Measurements from ENCODE around the gene FERMT3. TPM values are rescaled to one million over a fixed set of nuclear protein-coding genes. Genes with fewer than 3 reads are reported as not detected.

The FERMT3 gene
- total RNA-seq, 6 donors from 2014 or later = 33.2 to 119 (median 89.3) TPM

- Histone ChIP-seq H3K27me3 (no peaks in the 10 kb centered on the region), H3K36me3 (peaks cover 60 to 99% (median 88%) of the 10 kb centered on the region in 4 donors), H3K4me1 (no peaks in the 10 kb centered on the region), H3K27ac (no peak overlapping the region), H3K4me3 (no peak overlapping the region), H3K9me3 (no peaks in the 10 kb centered on the region)
- no peak for DNase-seq
- 86 to 90% methylated on average over 2 of the region's 2 CpGs for WGBS, 2 donors
- ATAC-seq (ENCODE audit: low FRiP score in 2 of 2) = no peak
- TF ChIP-seq CTCF (IDR thresholded peaks at IDR 0.05) (no peak), POLR2AphosphoS5 (IDR thresholded peaks at IDR 0.05) (no peak), POLR2A (IDR thresholded peaks at IDR 0.05) (no peak), EP300 (IDR thresholded peaks at IDR 0.05) (no peak)
Measured at GRCh38 chr11:64198511-64198910, 8.0 kb upstream of the FERMT3 start.

DNA sequence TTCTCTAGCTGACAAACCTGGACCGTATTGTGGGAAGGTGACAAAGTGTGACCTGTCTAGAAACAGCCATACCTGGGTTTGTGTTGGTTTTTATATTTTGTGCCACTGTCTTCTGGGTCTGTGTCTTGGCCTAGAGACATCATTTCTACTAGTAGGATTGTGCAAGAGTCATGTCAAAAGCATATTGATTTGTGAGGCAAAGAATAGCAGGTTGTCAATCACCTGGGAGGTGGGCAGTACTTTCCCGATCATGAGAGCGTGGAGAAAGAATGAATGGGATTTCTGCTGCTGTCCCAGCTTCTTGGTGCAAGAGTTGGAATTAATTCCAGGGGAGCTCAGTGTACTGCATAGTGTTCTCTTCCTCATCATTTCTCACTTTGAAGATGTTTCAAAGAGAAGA lies 5.0 kb upstream of the FERMT3 start:
- no peak for ATAC-seq (ENCODE audit: low FRiP score in 2 of 2)
- Histone ChIP-seq H3K27ac (no peak overlapping the region), H3K36me3 (peaks cover 38 to 83% (median 67%) of the 10 kb centered on the region in 4 donors), H3K4me3 (no peak overlapping the region), H3K9me3 (no peaks in the 10 kb centered on the region), H3K27me3 (no peaks in the 10 kb centered on the region), H3K4me1 (peaks cover 17 to 26% (median 21%) of the 10 kb centered on the region in 4 donors)
- TF ChIP-seq POLR2A (IDR thresholded peaks at IDR 0.05) = no peak
- no peak for TF ChIP-seq EP300 (IDR thresholded peaks at IDR 0.05)
- TF ChIP-seq CTCF (IDR thresholded peaks at IDR 0.05) = no peak
- TF ChIP-seq POLR2AphosphoS5 (IDR thresholded peaks at IDR 0.05) = no peak
- no peak for DNase-seq
- 89 to 94% methylated on average over 3 of the region's 3 CpGs for WGBS, 2 donors

GRCh38 chr11:64202992-64203391 lies 3.5 kb upstream of the FERMT3 start:
- H3K27ac ChIP-seq = no peak overlapping the region
- TF ChIP-seq EP300 (IDR thresholded peaks at IDR 0.05) (no peak), CTCF (IDR thresholded peaks at IDR 0.05) (no peak), POLR2AphosphoS5 (IDR thresholded peaks at IDR 0.05) (no peak), POLR2A (IDR thresholded peaks at IDR 0.05) (no peak)
- peaks cover 23 to 69% (median 53%) of the 10 kb centered on the region in 4 donors for H3K36me3 ChIP-seq
- H3K9me3 ChIP-seq = no peaks in the 10 kb centered on the region
- no peaks in the 10 kb centered on the region for H3K27me3 ChIP-seq
- ATAC-seq (ENCODE audit: low FRiP score in 2 of 2) = no peak
- no peak for DNase-seq
- peaks cover 17 to 36% (median 28%) of the 10 kb centered on the region in 4 donors for H3K4me1 ChIP-seq
- WGBS, 2 donors = 96 to 97% methylated on average over 9 of the region's 9 CpGs
- no peak overlapping the region for H3K4me3 ChIP-seq

- DNase-seq = peak in 1 of 2 donors; percentile 54
- TF ChIP-seq CTCF (IDR thresholded peaks at IDR 0.05) (no peak), POLR2A (IDR thresholded peaks at IDR 0.05) (no peak), EP300 (IDR thresholded peaks at IDR 0.05) (no peak), POLR2AphosphoS5 (IDR thresholded peaks at IDR 0.05) (no peak)
- H3K27me3 ChIP-seq = no peaks in the 10 kb centered on the region
- no peak overlapping the region for H3K27ac ChIP-seq
- H3K36me3 ChIP-seq = peaks cover 20 to 63% (median 47%) of the 10 kb centered on the region in 4 donors
- peaks cover 22 to 42% (median 34%) of the 10 kb centered on the region in 4 donors for H3K4me1 ChIP-seq
- WGBS, 2 donors = 92 to 93% methylated on average over 27 of the region's 27 CpGs
- no peak for ATAC-seq (ENCODE audit: low FRiP score in 2 of 2)
- no peak overlapping the region for H3K4me3 ChIP-seq
- H3K9me3 ChIP-seq = no peaks in the 10 kb centered on the region
Measured at GRCh38 chr11:64203421-64204079, 3.0 kb upstream of the FERMT3 start.

- no peak for ATAC-seq (ENCODE audit: low FRiP score in 2 of 2)
- DNase-seq = peak in 1 of 2 donors; percentile 68
- Histone ChIP-seq H3K4me3 (no peak overlapping the region), H3K27ac (peak overlapping the region in 1 of 4 donors; percentile 93), H3K27me3 (no peaks in the 10 kb centered on the region), H3K4me1 (peaks cover 24 to 46% (median 36%) of the 10 kb centered on the region in 4 donors), H3K9me3 (no peaks in the 10 kb centered on the region), H3K36me3 (peaks cover 20 to 58% (median 43%) of the 10 kb centered on the region in 4 donors)
- 89 to 91% methylated on average over 16 of the region's 16 CpGs for WGBS, 2 donors
- TF ChIP-seq CTCF (IDR thresholded peaks at IDR 0.05) (no peak), POLR2AphosphoS5 (IDR thresholded peaks at IDR 0.05) (no peak)
Measured at GRCh38 chr11:64204080-64204440, 2.5 kb upstream of the FERMT3 start.
